DND-41 (cell line): ENCODE measurements around the gene SERTAD2.

Experiments used
- ATAC-seq: fragments of 200-7000 bp; cut with Tn5 transposase; 3 replicates; pipeline ENCODE4 v1.9.1; 2021; ENCODE audit warnings: low read depth; ENCODE audit not compliant: insufficient read depth
- DNase-seq: peaks from one replicate; pipeline ENCODE4 v3.0.0-alpha.2; 2020
- H2AFZ ChIP-seq: 2 replicates; pipeline ENCODE4 v1.6.0; 2012; ENCODE audit warnings: low read depth, low read length
- H3K27ac ChIP-seq: 2 replicates; pipeline ENCODE4 v1.5.1; 2012; ENCODE audit warnings: low read length, inconsistent platforms
- H3K27me3 ChIP-seq: fragments of 200-600 bp; sonication (generic); 2 replicates; pipeline ENCODE4 v1.6.0; 2012; ENCODE audit warnings: low read length, mild to moderate bottlenecking, inconsistent platforms; ENCODE audit not compliant: insufficient read depth, poor library complexity
- H3K36me3 ChIP-seq: 2 replicates; pipeline ENCODE4 v1.5.1; 2012; ENCODE audit warnings: low read length, inconsistent platforms; ENCODE audit not compliant: insufficient read depth
- H3K4me1 ChIP-seq: 2 replicates; pipeline ENCODE4 v1.5.1; 2012; ENCODE audit warnings: mild to moderate bottlenecking, low read length; ENCODE audit not compliant: insufficient read depth
- H3K4me2 ChIP-seq: 2 replicates; pipeline ENCODE4 v1.6.0; 2012; ENCODE audit warnings: mild to moderate bottlenecking, moderate library complexity, low read length, inconsistent platforms; ENCODE audit not compliant: insufficient read depth
- H3K4me3 ChIP-seq, 2 experiments: fragments of 200-600 bp in 1 of 2; shearing (Covaris generic) in 1 of 2; 2 replicates each; pipeline ENCODE4 v1.5.1; 2012 to 2016; ENCODE audit warnings: inconsistent platforms in 2 of 2, low read length in 2 of 2, mild to moderate bottlenecking in 2 of 2, low read depth in 1 of 2, moderate library complexity in 1 of 2
- H3K79me2 ChIP-seq: 2 replicates; pipeline ENCODE4 v1.6.0; 2012; ENCODE audit warnings: low read length, inconsistent platforms; ENCODE audit not compliant: insufficient read depth
- H3K9ac ChIP-seq: 2 replicates; pipeline ENCODE4 v1.6.0; 2012; ENCODE audit warnings: low read depth, mild to moderate bottlenecking, inconsistent platforms, low read length, moderate library complexity
- H3K9me3 ChIP-seq: 2 replicates; pipeline ENCODE4 v1.5.1; 2012; ENCODE audit warnings: low read length, moderate library complexity, mild to moderate bottlenecking, inconsistent platforms; ENCODE audit not compliant: insufficient read depth, severe bottlenecking
- H4K20me1 ChIP-seq: 2 replicates; pipeline ENCODE4 v1.6.0; 2012; ENCODE audit warnings: low read length; ENCODE audit not compliant: insufficient read depth
- CTCF ChIP-seq: IDR thresholded peaks from 2 replicates; pipeline ENCODE4 v1.5.1; 2012; ENCODE audit warnings: borderline replicate concordance, low read length, moderate library complexity, mild to moderate bottlenecking; ENCODE audit not compliant: poor library complexity, severe bottlenecking; ENCODE audit errors: extremely low read depth
- EZH2 ChIP-seq: IDR thresholded peaks from 3 replicates; pipeline ENCODE4 v1.6.1; 2012; ENCODE audit warnings: borderline replicate concordance, low read depth, mild to moderate bottlenecking, moderate library complexity, low read length, inconsistent platforms; ENCODE audit not compliant: severe bottlenecking

Gene SERTAD2

DNA sequence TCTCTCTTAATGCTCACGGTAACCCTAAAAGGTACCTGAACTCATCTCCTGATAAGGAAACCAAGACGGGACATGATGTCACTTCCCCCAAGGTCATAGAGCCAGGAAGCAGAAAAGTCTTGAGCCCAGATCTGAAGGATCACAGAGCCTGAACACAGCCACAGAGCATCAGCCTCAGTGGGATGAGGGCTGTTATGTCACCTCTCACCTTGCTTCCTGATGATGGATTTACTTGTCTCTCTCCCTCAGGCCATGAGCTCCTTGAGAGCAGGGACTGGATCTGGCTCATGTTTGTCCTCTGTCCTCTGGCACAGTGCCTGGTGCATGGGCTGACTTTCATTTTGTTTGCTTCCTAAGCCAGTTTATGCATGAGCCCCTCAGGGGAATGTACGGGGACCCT is 54.2 kb downstream of the SERTAD2 start:
- Histone ChIP-seq H2AFZ (peak overlapping the region; percentile 57; the same call in 1 of the 2 replicates), H3K27me3 (no peaks in the 10 kb centered on the region), H3K36me3 (no peaks in the 10 kb centered on the region), H3K79me2 (no peaks in the 10 kb centered on the region), H3K27ac (no peak overlapping the region), H3K9ac (no peak overlapping the region), H3K9me3 (no peaks in the 10 kb centered on the region), H4K20me1 (no peaks in the 10 kb centered on the region), H3K4me2 (no peak overlapping the region), H3K4me3 (no peak overlapping the region), H3K4me1 (no peaks in the 10 kb centered on the region)
- no peak for DNase-seq
- 0 out of 3 replicates have a peak, but pooled peaks have one; percentile 35 for ATAC-seq
- TF ChIP-seq CTCF (no peak), EZH2 (no peak)

GRCh38 chr2:64598226-64598625 is 55.5 kb downstream of the SERTAD2 start:
- DNase-seq: no peak
- H3K9ac ChIP-seq: no peak overlapping the region
- H3K4me3 ChIP-seq: no peak overlapping the region
- no peaks in the 10 kb centered on the region for H3K79me2 ChIP-seq
- no peaks in the 10 kb centered on the region for H3K9me3 ChIP-seq
- H2AFZ ChIP-seq: no peak overlapping the region
- no peaks in the 10 kb centered on the region for H3K4me1 ChIP-seq
- no peak for TF ChIP-seq CTCF
- no peak for TF ChIP-seq EZH2
- H3K36me3 ChIP-seq: peaks cover 2% of the 10 kb centered on the region; the same call in 1 of the 2 replicates
- no peaks in the 10 kb centered on the region for H3K27me3 ChIP-seq
- no peak overlapping the region for H3K4me2 ChIP-seq
- H3K27ac ChIP-seq: no peak overlapping the region
- no peak for ATAC-seq
- H4K20me1 ChIP-seq: no peaks in the 10 kb centered on the region

DNA sequence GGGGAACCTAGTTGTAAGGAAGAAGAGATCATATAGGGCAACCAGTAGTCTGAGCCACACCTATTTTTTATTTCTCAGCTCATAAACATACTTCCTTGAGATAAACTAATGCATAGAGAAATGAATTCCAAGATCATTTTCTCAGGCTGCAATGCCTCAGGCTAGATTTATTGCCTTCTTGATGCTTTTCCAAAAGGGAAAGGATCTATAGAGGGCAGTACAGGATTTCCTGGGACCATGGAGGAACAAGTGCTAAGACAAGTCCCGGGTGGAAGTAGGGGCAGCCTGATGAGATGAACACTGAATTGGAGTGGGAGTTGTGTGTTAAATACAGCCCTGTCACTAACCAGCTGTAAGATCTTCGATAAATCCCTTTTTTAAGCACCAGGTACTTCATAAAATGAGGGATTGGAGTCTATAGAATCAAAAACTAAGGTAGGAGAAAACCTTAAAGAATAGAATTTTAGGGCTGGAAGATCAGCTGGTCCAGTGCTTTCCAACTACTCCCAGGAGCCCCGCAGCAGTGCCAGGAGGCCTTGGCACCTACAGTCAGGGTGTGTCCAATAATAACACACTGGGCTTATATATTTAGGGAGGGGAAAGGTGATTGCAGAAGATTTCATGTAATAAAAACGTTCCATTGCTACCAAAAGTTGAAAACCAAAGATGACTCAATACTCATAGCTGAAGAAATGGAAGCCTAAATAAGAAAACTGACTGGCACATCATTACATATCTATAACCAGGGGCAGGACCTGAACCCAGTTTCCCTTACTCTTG is 58.1 kb downstream of the SERTAD2 start:
- Histone ChIP-seq H3K4me2 (no peak overlapping the region), H3K4me1 (no peaks in the 10 kb centered on the region), H3K79me2 (no peaks in the 10 kb centered on the region), H3K9ac (no peak overlapping the region), H3K9me3 (no peaks in the 10 kb centered on the region), H2AFZ (no peak overlapping the region), H3K4me3 (no peak overlapping the region), H3K27ac (no peak overlapping the region), H3K36me3 (peaks cover 19% of the 10 kb centered on the region), H4K20me1 (no peaks in the 10 kb centered on the region), H3K27me3 (no peaks in the 10 kb centered on the region)
- TF ChIP-seq EZH2: no peak
- peak; percentile 28 for TF ChIP-seq CTCF
- no peak for DNase-seq
- ATAC-seq: no peak
